Activated naive CD8-positive, alpha-beta T cell treated with anti-CD3 and anti-CD28 coated beads for 36 hours (primary cell): ENCODE data around the gene FCER1G. TPM values are rescaled to one million over a fixed set of nuclear protein-coding genes. Genes with fewer than 3 reads are reported as not detected.
"Not testable (repeated sequence)": the region's sequence is repeated elsewhere in the genome, so short reads cannot be mapped to it uniquely, and the experiment has no call there.

ENCODE experiments used
- DNase-seq: peaks from one replicate; pipeline ENCODE4 v3.0.0; 2021
- H3K27ac Mint-ChIP-seq: one replicate; pipeline ENCODE4 v1.8.0; 2022; ENCODE audit warnings: mild to moderate bottlenecking, moderate library complexity, mixed read lengths
- H3K27me3 Mint-ChIP-seq: one replicate; pipeline ENCODE4 v1.8.0; 2022; ENCODE audit warnings: mild to moderate bottlenecking, mixed read lengths
- H3K36me3 Mint-ChIP-seq: one replicate; pipeline ENCODE4 v1.8.0; 2021; ENCODE audit warnings: mild to moderate bottlenecking, mixed read lengths
- H3K4me1 Mint-ChIP-seq: one replicate; pipeline ENCODE4 v1.8.0; 2021; ENCODE audit warnings: mixed read lengths
- H3K4me3 Mint-ChIP-seq: one replicate; pipeline ENCODE4 v1.8.0; 2022; ENCODE audit warnings: mild to moderate bottlenecking, moderate library complexity, mixed read lengths
- H3K9me3 Mint-ChIP-seq: one replicate; pipeline ENCODE4 v1.8.0; 2022; ENCODE audit warnings: mixed read lengths
- total RNA-seq, 2 experiments: library from RNA; stranded (reverse); gene quantifications; one replicate each; pipeline ENCODE4 v1.2.3, GENCODE V29; 2021

The FCER1G gene
- total RNA-seq, 2 experiments from 2014 or later, result 1.2 to 3.0 TPM

DNA sequence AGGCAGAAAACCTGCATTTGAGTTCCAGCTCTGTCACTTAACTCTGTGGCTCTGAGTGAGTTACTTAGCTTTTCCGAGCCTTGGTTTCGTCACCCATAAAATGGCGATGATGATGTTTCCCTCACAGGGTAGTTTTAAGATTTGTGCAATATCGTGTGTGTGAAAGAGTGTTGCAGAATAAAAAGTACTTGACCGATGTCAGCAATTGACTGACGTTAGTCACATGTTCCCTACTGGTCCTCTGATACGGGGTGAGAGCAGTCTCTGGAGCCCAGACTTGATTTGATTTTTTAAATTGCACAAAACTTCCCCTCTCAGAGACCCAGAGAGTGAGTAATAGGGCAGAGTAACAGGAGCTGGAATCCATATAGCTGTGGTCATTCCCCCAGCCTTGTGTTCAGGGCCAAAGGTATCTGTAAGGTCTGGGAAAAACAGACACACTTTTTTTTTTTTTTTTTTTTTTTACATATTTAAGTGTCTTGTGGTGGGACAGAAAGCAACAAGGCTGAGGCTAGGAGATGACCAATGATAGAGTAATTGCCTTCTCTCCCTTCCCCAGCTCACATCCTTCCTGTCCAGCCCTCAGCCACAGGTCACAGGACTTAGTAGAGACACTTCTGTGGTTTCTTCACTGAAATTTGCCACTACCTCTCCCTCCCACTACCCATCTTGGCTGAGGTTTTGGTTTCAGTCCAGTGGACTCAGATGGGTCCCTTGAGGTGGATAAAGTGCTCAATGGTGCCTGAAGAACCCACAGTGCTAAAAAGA is 2.0 kb downstream of the FCER1G start:
- no peak for DNase-seq
- Mint-ChIP-seq H3K4me1 (peaks cover 52% of the 10 kb centered on the region), H3K27me3 (no peaks in the 10 kb centered on the region), H3K9me3 (no peaks in the 10 kb centered on the region), H3K4me3 (peak overlapping the region; percentile 40), H3K36me3 (peaks cover 21% of the 10 kb centered on the region), H3K27ac (peak overlapping the region; percentile 84)

DNA sequence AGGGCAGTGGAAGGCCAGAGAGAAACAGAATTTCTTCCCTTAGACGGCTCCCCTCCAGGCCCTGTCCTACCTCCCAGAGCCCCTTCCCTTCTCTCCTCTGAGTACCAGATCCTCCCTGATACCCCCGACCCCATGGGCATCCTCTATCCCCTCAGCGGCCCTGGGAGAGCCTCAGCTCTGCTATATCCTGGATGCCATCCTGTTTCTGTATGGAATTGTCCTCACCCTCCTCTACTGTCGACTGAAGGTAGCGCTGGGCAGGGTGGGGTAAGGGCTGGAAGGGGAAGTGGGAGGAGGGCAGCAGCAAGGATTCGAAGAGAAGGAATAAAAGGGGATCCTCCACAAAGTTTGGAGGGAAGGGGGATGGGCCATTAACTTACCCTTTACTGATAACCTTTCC is 2.7 kb downstream of the FCER1G start:
- H3K9me3 Mint-ChIP-seq, result no peaks in the 10 kb centered on the region
- peaks cover 19% of the 10 kb centered on the region for H3K36me3 Mint-ChIP-seq
- no peaks in the 10 kb centered on the region for H3K27me3 Mint-ChIP-seq
- H3K4me3 Mint-ChIP-seq, result peak overlapping the region; percentile 19
- H3K4me1 Mint-ChIP-seq, result peaks cover 53% of the 10 kb centered on the region
- no peak for DNase-seq
- H3K27ac Mint-ChIP-seq, result peak overlapping the region; percentile 84

DNA sequence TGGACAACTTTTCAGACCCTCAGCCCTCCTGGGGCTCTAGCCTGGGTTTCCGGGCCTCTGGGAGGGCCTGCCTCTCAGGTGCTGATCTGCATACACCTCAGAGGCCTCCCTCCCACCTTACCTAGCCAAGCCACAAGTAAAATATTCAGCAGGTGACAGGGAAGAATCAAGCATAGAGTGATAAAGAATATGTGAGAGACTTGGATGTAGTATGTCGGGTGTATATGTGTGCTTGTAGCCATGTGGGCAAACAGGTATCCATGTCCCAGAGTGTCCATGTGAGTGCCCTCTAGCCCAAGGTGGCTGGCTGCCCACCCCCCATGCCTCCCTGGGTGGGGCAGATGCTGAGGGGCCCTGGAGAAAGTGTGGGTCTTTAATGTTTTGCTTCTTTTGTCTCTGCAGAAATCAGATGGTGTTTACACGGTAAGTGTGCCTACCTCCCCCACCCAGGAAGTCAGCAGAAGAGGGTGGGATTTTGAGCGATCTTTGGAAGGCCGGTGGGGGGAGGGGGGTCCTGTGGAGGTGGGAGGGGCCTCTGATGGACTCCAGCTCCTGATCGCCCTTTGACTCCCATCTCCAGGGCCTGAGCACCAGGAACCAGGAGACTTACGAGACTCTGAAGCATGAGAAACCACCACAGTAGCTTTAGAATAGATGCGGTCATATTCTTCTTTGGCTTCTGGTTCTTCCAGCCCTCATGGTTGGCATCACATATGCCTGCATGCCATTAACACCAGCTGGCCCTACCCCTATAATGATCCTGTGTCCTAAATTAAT is 3.4 kb downstream of the FCER1G start:
- no peaks in the 10 kb centered on the region for H3K27me3 Mint-ChIP-seq
- H3K9me3 Mint-ChIP-seq, result no peaks in the 10 kb centered on the region
- peaks cover 16% of the 10 kb centered on the region for H3K36me3 Mint-ChIP-seq
- H3K27ac Mint-ChIP-seq, result peak overlapping the region; percentile 84
- peak overlapping the region; percentile 15 for H3K4me3 Mint-ChIP-seq
- no peak for DNase-seq
- peaks cover 53% of the 10 kb centered on the region for H3K4me1 Mint-ChIP-seq

DNA sequence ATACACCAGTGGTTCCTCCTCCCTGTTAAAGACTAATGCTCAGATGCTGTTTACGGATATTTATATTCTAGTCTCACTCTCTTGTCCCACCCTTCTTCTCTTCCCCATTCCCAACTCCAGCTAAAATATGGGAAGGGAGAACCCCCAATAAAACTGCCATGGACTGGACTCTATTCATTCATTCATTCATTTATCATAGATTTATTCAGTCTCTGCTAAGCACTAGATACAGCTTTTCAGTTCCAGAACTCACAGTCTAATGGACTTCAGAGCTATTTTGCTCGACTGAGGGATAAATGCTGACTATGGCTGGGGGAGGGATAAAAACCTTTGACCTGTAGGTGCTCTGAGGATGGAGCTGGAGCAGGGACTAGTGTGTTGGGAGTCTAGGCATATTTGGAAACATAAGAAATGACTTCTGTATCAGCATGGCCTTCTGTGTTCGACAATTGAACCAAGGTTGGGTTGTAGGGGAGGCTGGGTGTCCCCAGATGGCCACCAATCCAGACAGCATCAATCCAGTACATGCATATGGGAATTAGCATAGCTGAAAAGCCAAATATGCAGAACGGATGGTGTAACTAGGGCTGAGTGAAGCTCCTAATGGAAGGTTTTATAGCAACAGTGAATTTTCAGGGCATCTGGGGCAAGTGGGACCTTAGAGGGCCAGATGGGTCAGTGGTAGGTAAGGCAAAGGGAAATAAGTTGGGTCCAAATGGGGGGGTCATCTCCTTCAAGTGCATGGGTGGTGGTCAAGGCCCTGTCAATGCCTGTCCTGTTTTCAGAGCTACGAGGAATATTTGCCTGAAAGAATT is 4.2 kb downstream of the FCER1G start:
- Mint-ChIP-seq H3K27me3 (no peaks in the 10 kb centered on the region), H3K4me1 (peaks cover 57% of the 10 kb centered on the region), H3K9me3 (no peaks in the 10 kb centered on the region), H3K4me3 (no peak overlapping the region), H3K36me3 (peaks cover 10% of the 10 kb centered on the region), H3K27ac (peak overlapping the region; percentile 84)
- DNase-seq, result no peak

DNA sequence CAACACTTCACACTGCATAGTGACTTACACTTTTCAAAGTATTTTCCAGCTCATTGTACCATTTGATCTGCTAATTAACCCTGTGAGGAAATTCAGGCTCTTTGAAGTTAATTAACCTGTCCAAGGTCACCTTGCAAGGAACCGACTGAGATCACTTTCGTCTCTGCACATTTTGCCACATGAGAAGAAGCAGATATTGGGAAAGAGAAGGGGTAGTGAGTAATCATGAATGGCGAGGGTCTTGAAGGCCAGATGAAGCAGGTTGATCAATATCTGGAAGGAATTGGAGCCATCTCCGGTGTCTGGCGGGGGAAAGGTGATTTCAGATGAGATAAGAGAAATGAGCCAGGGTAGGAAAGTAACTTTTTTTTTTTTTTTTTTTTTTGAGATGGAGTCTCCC is 4.9 kb downstream of the FCER1G start:
- peaks cover 54% of the 10 kb centered on the region for H3K4me1 Mint-ChIP-seq
- no peak for DNase-seq
- no peaks in the 10 kb centered on the region for H3K27me3 Mint-ChIP-seq
- no peak overlapping the region for H3K4me3 Mint-ChIP-seq
- peaks cover 4% of the 10 kb centered on the region for H3K36me3 Mint-ChIP-seq
- no peak overlapping the region for H3K27ac Mint-ChIP-seq
- H3K9me3 Mint-ChIP-seq, result no peaks in the 10 kb centered on the region

DNA sequence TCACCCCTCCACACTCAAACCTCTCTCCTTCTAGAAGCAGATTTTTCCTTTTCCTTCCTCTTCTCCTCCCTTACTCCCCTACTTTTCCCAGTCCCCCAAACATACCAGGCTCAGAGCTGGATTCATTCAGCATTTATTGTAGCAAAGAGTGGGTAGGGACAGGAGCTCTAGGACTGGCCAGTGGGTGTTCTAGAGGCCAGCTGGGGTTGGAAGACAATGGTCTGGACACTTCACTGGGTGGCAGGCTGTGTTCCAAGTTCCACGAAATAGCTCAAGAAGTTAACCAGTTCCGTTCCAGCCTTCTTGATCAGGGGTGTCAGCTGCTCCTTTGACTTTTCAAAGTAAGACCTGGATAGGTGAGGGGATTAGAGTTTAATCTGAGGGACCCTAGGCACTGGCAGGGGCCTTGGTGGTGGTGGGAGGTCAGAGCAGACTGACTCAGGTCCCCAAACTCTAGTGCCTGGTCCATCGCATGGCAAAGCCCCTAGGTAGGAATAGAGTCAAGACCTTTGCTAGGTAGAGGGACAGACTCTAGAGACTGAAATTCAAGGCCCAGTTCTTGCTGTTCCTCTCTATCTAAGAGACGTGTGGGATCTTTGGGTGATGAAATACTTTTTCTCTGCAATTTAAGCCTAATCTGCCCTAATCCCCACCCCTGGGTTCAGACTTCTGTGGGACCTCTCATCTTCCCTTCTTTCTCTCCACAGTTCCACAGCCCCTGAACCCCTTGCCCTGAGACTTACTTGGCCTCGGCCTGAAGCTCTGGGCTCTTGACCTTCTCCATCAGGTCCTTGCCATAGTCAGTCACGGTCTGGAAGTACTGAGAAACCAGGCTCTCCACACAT is 7.3 kb downstream of the FCER1G start:
- H3K27ac Mint-ChIP-seq, result peak overlapping the region; percentile 26
- peaks cover 2% of the 10 kb centered on the region for H3K36me3 Mint-ChIP-seq
- H3K27me3 Mint-ChIP-seq, result no peaks in the 10 kb centered on the region
- DNase-seq, result no peak
- H3K9me3 Mint-ChIP-seq, result no peaks in the 10 kb centered on the region
- H3K4me1 Mint-ChIP-seq, result peaks cover 57% of the 10 kb centered on the region
- no peak overlapping the region for H3K4me3 Mint-ChIP-seq

DNA sequence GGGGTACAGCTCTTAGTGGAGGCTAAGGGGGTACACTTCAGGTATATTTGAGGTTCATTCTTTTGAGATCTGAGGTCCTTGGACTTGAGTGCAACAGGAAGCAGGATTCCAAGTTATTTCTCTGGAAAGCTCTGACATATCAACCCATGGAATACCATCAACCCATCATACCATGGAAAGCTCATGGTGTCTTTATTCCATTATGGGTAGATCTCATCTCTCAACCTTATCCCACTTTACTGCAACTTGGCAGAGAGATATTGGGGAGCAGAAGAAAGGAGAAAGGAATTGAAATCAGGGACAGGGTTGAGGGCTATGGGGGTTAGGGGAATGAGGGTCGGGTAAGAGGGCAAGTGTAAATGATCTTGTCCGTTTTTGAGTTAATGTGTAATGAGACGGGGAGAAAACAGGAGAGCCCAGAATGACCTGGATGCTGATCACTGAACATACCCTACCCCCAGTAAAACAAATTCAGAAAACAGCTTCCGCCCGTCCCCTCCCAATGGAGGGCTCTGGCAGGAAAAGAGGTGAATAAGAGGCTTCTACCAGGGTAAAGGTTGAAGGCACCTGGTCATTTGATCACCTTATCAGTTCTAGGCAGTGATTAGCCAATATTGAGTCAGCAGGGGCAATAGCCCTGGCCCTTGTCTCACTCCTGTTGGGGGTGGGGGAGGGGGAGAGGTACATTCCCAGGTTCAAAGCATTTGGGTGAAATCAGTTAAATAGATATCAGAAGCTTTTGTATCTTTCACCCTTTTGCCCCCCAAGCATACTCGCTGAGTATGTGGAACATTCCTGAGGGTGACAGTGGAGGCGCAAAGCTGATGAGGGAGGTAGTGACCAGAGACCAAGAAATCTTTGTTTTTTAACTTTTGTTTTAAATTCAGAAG is 9.0 kb downstream of the FCER1G start:
- Mint-ChIP-seq H3K4me3 (no peak overlapping the region), H3K9me3 (no peaks in the 10 kb centered on the region), H3K36me3 (peaks cover 13% of the 10 kb centered on the region), H3K4me1 (peaks cover 48% of the 10 kb centered on the region), H3K27me3 (no peaks in the 10 kb centered on the region), H3K27ac (peak overlapping the region; percentile 25)
- no peak for DNase-seq

DNA sequence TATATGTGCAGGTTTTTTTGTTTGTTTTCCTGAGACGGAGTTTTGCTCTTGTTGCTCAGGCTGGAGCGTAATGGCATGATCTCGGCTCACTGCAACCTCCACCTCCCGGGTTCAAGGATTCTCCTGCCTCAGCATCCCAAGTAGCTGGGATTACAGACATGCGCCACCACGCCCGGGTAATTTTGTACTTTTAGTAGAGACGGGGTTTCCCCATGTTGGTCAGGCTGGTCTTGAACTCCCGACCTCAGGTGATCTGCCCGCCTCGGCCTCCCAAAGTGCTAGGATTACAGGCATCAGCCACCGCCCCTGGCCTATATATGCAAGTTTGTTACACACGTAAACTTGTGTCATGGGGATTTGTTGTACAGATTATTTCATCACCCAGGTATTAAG is 9.6 kb downstream of the FCER1G start:
- H3K27ac Mint-ChIP-seq, H3K4me3 Mint-ChIP-seq, H3K9me3 Mint-ChIP-seq, H3K27me3 Mint-ChIP-seq, DNase-seq: not testable (repeated sequence)
- peaks cover 41% of the 10 kb centered on the region for H3K4me1 Mint-ChIP-seq
- peaks cover 13% of the 10 kb centered on the region for H3K36me3 Mint-ChIP-seq

DNA sequence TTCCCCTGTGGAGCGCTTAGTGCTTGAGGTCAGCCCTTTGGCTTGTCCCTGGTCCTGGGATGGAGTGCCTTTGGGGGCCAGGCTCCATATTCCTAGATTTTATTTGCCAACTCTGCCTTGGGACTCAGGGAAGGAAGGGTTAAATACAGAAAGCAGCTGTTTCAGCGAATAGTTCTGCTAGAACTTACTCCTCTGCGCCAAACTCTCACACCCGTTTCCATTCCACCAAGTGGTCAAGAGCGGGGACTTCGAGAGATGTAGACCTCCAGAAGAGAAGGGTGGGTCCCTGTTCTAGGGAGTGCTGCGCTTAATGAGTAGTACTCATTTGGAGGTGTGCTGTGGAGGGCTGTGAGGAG is 10.1 kb downstream of the FCER1G start:
- peak overlapping the region; percentile 82 for H3K27ac Mint-ChIP-seq
- peaks cover 13% of the 10 kb centered on the region for H3K36me3 Mint-ChIP-seq
- H3K27me3 Mint-ChIP-seq, result no peaks in the 10 kb centered on the region
- no peak for DNase-seq
- H3K4me3 Mint-ChIP-seq, result peak overlapping the region; percentile 50
- H3K9me3 Mint-ChIP-seq, result no peaks in the 10 kb centered on the region
- H3K4me1 Mint-ChIP-seq, result peaks cover 37% of the 10 kb centered on the region

DNA sequence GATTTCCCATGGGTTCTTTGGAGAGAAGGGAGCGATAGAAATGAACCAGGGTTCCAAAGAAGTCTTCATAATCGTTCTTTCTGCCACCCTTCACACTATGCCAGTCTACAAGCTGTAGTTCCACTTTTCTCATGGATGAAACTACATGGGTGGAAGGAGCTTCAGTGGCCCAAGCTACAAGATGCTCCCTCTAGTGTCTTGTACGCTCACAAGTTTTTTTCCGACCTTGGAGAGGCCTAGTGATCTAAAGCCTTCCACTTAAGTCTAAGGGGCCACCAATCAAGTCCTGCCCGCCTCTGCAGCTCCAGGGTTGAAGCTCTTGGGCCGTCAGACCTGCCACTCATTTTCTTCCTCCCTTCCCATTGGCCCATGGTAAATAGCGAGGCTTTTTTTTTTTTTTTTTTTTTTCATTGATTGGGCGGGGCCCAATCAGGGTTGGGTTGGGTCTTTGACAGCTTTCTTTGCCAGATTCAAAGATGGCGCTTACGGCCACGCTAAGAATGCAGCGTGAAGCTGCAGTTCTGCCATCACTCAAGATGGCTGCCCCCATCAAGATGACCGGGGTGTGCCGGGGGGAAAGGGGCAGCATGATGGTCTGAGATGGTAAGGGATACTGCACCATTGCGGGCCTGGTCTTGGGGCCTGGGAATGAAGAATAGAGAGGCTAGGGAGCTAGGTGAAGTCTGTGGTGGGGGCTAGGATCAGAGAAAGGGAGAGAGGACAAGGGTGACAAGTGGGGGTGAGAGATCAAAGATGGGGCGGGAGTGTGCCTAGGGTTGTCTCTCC is 10.6 kb downstream of the FCER1G start, which contains the start of gene TOMM40L:
Gene TOMM40L (plus strand): TSS at position 527 of the 786 bp plus-strand sequence. CDS start 430 bp downstream, outside the sequence.
- Mint-ChIP-seq H3K27ac (peak within 1 kb of the TSS; percentile 96), H3K36me3 (peaks cover 13% of the 10 kb centered on the region), H3K4me3 (peak within 1 kb of the TSS; percentile 95), H3K27me3 (no peaks in the 10 kb centered on the region), H3K4me1 (peaks cover 35% of the 10 kb centered on the region), H3K9me3 (no peaks in the 10 kb centered on the region)
- peak; percentile 88 for DNase-seq

DNA sequence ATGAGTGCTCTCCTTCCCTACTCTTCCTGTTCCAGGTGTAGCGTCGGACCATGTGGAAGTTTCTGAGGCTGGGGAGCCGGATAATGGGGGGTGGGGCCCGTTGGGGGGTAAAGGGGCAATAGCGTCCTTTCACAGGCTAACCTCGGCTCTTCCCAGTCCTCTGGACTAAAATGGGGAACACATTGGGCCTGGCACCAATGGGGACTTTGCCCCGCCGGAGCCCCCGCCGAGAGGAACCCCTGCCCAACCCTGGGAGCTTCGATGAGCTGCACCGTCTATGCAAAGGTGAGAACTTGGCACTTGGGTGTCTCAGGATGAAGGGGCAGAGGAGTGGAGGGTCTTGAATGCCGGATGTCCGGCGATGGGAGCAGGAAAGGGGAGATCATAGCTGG is 11.2 kb downstream of the FCER1G start:
- peaks cover 32% of the 10 kb centered on the region for H3K4me1 Mint-ChIP-seq
- DNase-seq, result no peak
- H3K9me3 Mint-ChIP-seq, result no peaks in the 10 kb centered on the region
- peak overlapping the region; percentile 96 for H3K27ac Mint-ChIP-seq
- H3K27me3 Mint-ChIP-seq, result no peaks in the 10 kb centered on the region
- H3K4me3 Mint-ChIP-seq, result peak overlapping the region; percentile 95
- H3K36me3 Mint-ChIP-seq, result peaks cover 13% of the 10 kb centered on the region

DNA sequence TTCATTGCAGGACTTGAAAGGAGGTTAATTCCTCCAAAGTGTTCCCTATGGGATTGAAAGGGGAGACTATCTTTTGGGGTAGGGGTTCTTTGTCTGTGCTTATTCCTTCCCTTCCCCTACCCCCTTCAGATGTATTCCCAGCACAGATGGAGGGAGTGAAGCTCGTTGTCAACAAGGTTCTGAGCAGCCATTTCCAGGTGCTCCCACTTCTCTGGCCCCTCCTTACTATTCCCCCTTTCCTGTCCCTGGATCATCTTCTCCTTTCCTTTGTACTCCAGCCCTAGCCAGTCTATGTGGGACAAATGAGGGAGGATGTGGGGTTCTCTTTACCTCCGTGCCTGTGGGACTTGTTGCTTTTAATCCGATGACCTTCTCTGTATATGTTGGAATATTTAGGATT is 11.7 kb downstream of the FCER1G start:
- Mint-ChIP-seq H3K9me3 (no peaks in the 10 kb centered on the region), H3K4me1 (peaks cover 31% of the 10 kb centered on the region), H3K27me3 (no peaks in the 10 kb centered on the region), H3K27ac (peak overlapping the region; percentile 96), H3K36me3 (peaks cover 13% of the 10 kb centered on the region), H3K4me3 (peak overlapping the region; percentile 95)
- no peak for DNase-seq
